Upper lobe of left lung (tissue), 4 donors: ENCODE measurements around the gene C12orf56.

Experiments used
- CTCF ChIP-seq, 6 experiments: fragments of 450-650 bp in 4 of 6; fragments of 200-600 bp in 2 of 6; sonication (generic) in 2 of 6; IDR thresholded peaks; one replicate each; pipeline ENCODE4 v1.5.1; 2016 to 2019; ENCODE audit warnings: antibody characterized with exemption in 6 of 6
- POLR2AphosphoS5 ChIP-seq, 2 donors: sonication (generic); formaldehyde crosslinking; IDR thresholded peaks; one replicate each; pipeline ENCODE4 v1.5.1; 2017; ENCODE audit warnings: antibody characterized with exemption in 2 of 2

- no peak for TF ChIP-seq CTCF (IDR thresholded peaks at IDR 0.05)
- TF ChIP-seq POLR2AphosphoS5 (IDR thresholded peaks at IDR 0.05) = no peak
These were observed 161.3 kb downstream of the C12orf56 start for GRCh38 chr12:64229240-64229639.
